ENCODE data around the gene EFCAB8. TPM values are rescaled to one million over a fixed set of nuclear protein-coding genes. Genes with fewer than 3 reads are reported as not detected.

Gene EFCAB8
- total RNA-seq, 2 experiments from 2014 or later, result not detected

GRCh38 chr20:32918296-32918695 is 59.6 kb downstream of the EFCAB8 start:
- intact Hi-C loops (cut with micrococcal nuclease; ENCODE audit: unreplicated experiment), result no loop called here
- no peak for TF ChIP-seq EZH2phosphoT487 (IDR thresholded peaks at IDR 0.05; ENCODE audit: borderline replicate concordance, low read depth, low read length)
- TF ChIP-seq, protein P1, sequence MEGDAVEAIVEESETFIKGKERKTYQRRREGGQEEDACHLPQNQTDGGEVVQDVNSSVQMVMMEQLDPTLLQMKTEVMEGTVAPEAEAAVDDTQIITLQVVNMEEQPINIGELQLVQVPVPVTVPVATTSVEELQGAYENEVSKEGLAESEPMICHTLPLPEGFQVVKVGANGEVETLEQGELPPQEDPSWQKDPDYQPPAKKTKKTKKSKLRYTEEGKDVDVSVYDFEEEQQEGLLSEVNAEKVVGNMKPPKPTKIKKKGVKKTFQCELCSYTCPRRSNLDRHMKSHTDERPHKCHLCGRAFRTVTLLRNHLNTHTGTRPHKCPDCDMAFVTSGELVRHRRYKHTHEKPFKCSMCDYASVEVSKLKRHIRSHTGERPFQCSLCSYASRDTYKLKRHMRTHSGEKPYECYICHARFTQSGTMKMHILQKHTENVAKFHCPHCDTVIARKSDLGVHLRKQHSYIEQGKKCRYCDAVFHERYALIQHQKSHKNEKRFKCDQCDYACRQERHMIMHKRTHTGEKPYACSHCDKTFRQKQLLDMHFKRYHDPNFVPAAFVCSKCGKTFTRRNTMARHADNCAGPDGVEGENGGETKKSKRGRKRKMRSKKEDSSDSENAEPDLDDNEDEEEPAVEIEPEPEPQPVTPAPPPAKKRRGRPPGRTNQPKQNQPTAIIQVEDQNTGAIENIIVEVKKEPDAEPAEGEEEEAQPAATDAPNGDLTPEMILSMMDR (conservative IDR thresholded peaks at IDR 0.05; ENCODE audit: low read length), result no peak
- Histone ChIP-seq H3K9me3 (ENCODE audit: low read length) (no peaks in the 10 kb centered on the region), H3K4me2 (ENCODE audit: low read length) (no peak overlapping the region), H4K20me1 (ENCODE audit: insufficient read depth, low read length) (no peaks in the 10 kb centered on the region), H3K4me3 (ENCODE audit: low read depth, low read length, poor library complexity, severe bottlenecking) (no peak overlapping the region), H2AFZ (ENCODE audit: low read length) (no peak overlapping the region), H3K27ac (ENCODE audit: low read depth, low read length, poor library complexity, severe bottlenecking) (no peak overlapping the region), H3K9me2 (ENCODE audit: insufficient read depth, low read length) (no peaks in the 10 kb centered on the region), H3K36me3 (ENCODE audit: insufficient read depth, low read length) (no peaks in the 10 kb centered on the region), H3K79me2 (ENCODE audit: insufficient read depth, low read depth, low read length) (no peaks in the 10 kb centered on the region), H3K4me1 (ENCODE audit: insufficient read depth, low read length, poor library complexity, severe bottlenecking) (no peaks in the 10 kb centered on the region)
- CTCF ChIA-PET (ENCODE audit: unreplicated experiment), result interaction anchor here (0.6 kb wide), 1 partner anchor 14 kb away, joined by 5 read pairs; no protein-coding TSS in a partner anchor
- BruUV-seq (replicated peaks), result no TSS peak
- POLR2A ChIA-PET, result no interaction called here
- no peak for DNase-seq (ENCODE audit: low spot score)

GRCh38 chr20:32918751-32919150 is 60.0 kb downstream of the EFCAB8 start:
- POLR2A ChIA-PET, result no interaction called here

DNA sequence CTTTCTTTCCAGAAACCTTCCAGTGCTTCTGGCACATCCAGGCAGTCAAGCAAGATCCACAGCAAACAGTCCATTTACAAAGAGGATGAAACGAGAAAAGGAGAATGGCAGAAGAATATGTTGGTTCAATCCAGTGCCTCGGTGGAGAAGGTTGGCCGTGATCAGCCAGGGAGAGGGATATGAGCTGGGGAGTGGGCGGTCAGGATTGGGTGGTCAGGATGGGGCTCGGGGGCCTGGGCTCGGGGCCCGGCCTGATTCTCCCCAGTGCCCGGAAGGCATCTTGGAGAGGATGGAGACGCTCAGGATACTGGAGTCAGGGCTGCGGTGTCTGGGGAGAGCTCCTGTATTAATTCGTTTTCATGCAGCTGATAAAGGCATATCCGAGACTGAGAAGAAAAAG is 61.3 kb downstream of the EFCAB8 start:
- ChIA-PET CTCF (ENCODE audit: unreplicated experiment) (no interaction called here), POLR2A (no interaction called here)
- no peaks in the 10 kb centered on the region for H4K20me1 ChIP-seq (ENCODE audit: insufficient read depth, low read length)
- intact Hi-C loops (cut with micrococcal nuclease; ENCODE audit: unreplicated experiment), result no loop called here
- H3K9me2 ChIP-seq (ENCODE audit: insufficient read depth, low read length), result no peaks in the 10 kb centered on the region
- no peak overlapping the region for H3K4me3 ChIP-seq (ENCODE audit: low read depth, low read length, poor library complexity, severe bottlenecking)
- H3K36me3 ChIP-seq (ENCODE audit: insufficient read depth, low read length), result no peaks in the 10 kb centered on the region
- no peaks in the 10 kb centered on the region for H3K9me3 ChIP-seq (ENCODE audit: low read length)
- no peaks in the 10 kb centered on the region for H3K79me2 ChIP-seq (ENCODE audit: insufficient read depth, low read depth, low read length)
- BruUV-seq (replicated peaks), result no TSS peak
- no peak overlapping the region for H3K4me2 ChIP-seq (ENCODE audit: low read length)
- no peak overlapping the region for H2AFZ ChIP-seq (ENCODE audit: low read length)
- H3K4me1 ChIP-seq (ENCODE audit: insufficient read depth, low read length, poor library complexity, severe bottlenecking), result no peaks in the 10 kb centered on the region
- no peak overlapping the region for H3K27ac ChIP-seq (ENCODE audit: low read depth, low read length, poor library complexity, severe bottlenecking)
- TF ChIP-seq EZH2phosphoT487 (IDR thresholded peaks at IDR 0.05; ENCODE audit: borderline replicate concordance, low read depth, low read length), result no peak
- TF ChIP-seq, protein P1 (conservative IDR thresholded peaks at IDR 0.05; ENCODE audit: low read length), result no peak
- no peak for DNase-seq (ENCODE audit: low spot score)

More at GRCh38 chr20:32918751-32919150, 60.0 kb downstream of the EFCAB8 start:
- DNase-seq (ENCODE audit: low spot score), result no peak
- no peaks in the 10 kb centered on the region for H3K9me2 ChIP-seq (ENCODE audit: insufficient read depth, low read length)
- H3K27ac ChIP-seq (ENCODE audit: low read depth, low read length, poor library complexity, severe bottlenecking), result no peak overlapping the region
- TF ChIP-seq, protein P1 (conservative IDR thresholded peaks at IDR 0.05; ENCODE audit: low read length), result no peak
- TF ChIP-seq EZH2phosphoT487 (IDR thresholded peaks at IDR 0.05; ENCODE audit: borderline replicate concordance, low read depth, low read length), result no peak
- no peaks in the 10 kb centered on the region for H3K4me1 ChIP-seq (ENCODE audit: insufficient read depth, low read length, poor library complexity, severe bottlenecking)
- no peaks in the 10 kb centered on the region for H3K36me3 ChIP-seq (ENCODE audit: insufficient read depth, low read length)
- no peak overlapping the region for H3K4me3 ChIP-seq (ENCODE audit: low read depth, low read length, poor library complexity, severe bottlenecking)
- no peaks in the 10 kb centered on the region for H4K20me1 ChIP-seq (ENCODE audit: insufficient read depth, low read length)
- BruUV-seq (replicated peaks), result no TSS peak
- intact Hi-C loops (cut with micrococcal nuclease; ENCODE audit: unreplicated experiment), result no loop called here
- CTCF ChIA-PET (ENCODE audit: unreplicated experiment), result interaction anchor here (0.6 kb wide), 1 partner anchor 15 kb away, joined by 5 read pairs; no protein-coding TSS in a partner anchor
- H3K4me2 ChIP-seq (ENCODE audit: low read length), result no peak overlapping the region
- H3K9me3 ChIP-seq (ENCODE audit: low read length), result no peaks in the 10 kb centered on the region
- H3K79me2 ChIP-seq (ENCODE audit: insufficient read depth, low read depth, low read length), result no peaks in the 10 kb centered on the region
- H2AFZ ChIP-seq (ENCODE audit: low read length), result no peak overlapping the region

Data from OCI-LY7 (cell line).